K562 (cell line): Measurements from ENCODE around the gene HNRNPM. TPM values are rescaled to one million over a fixed set of nuclear protein-coding genes. Genes with fewer than 3 reads are reported as not detected.
A peak's percentile ranks its signal among the peaks of the same experiment; 100 is the strongest.

Experiments used
- ATAC-seq: fragments of 200-7000 bp; cut with Tn5 transposase; 3 replicates; pipeline ENCODE4 v1.9.1; 2020; ENCODE audit warnings: moderate library complexity
- BruUV-seq: library from RNA; stranded (reverse); fragments of 400-500 nt; replicated peaks from 2 replicates; lab custom pipeline; 2021; lab: Mats Ljungman, UMichigan
- CTCF ChIA-PET: fragments of 300-600 bp; formaldehyde crosslinking; extraction: SDS; loops from one replicate; lab custom pipeline; 2021; ENCODE audit warnings: low intra/inter-chr PET ratio; lab: Yijun Ruan, JAX
- POLR2A ChIA-PET: fragments of 300-600, 350-650 bp; sonication (Branson Sonifier 250); formaldehyde crosslinking; extraction: SDS; loops from one replicate; lab custom pipeline; 2021; ENCODE audit warnings: antibody characterized with exemption, inconsistent platforms; lab: Yijun Ruan, JAX
- DNase-seq, 4 experiments: peaks; one replicate each; pipeline versions ENCODE4 v3.0.0 to v3.0.0-alpha.2; 2011 to 2018; ENCODE audit warnings: low spot score in 3 of 4, mixed read lengths in 3 of 4; ENCODE audit errors: extremely low read depth in 1 of 4
- FAIRE-seq: peaks from 2 replicates; lab custom pipeline; 2011; peaks lifted over from hg19 to GRCh38; lab: Jason Lieb, UNC
- H2AFZ ChIP-seq: 2 replicates; pipeline ENCODE4 v1.6.0; 2011; ENCODE audit warnings: low read depth, low read length, control low read depth, inconsistent platforms
- H3K27ac ChIP-seq: fragments of 200-600 bp; 3 replicates; pipeline ENCODE4 v1.8.0; 2011; ENCODE audit warnings: low read depth, mild to moderate bottlenecking, control low read depth, inconsistent platforms, low read length, moderate library complexity, mixed read lengths; ENCODE audit errors: extremely low read depth
- H3K27me3 ChIP-seq, 2 experiments: fragments of 300-600 bp in 1 of 2; 2 replicates in 1 of 2; 3 replicates in 1 of 2; pipeline versions ENCODE4 v1.6.0 to v1.8.0; 2011; ENCODE audit warnings: inconsistent platforms in 2 of 2, low read length in 2 of 2, mild to moderate bottlenecking in 1 of 2, mixed read lengths in 1 of 2, moderate library complexity in 1 of 2; ENCODE audit not compliant: control insufficient read depth in 2 of 2, insufficient read depth in 2 of 2
- H3K36me3 ChIP-seq: fragments of 300-600 bp; 3 replicates; pipeline ENCODE4 v1.8.0; 2011; ENCODE audit warnings: mild to moderate bottlenecking, low read length, inconsistent platforms; ENCODE audit not compliant: control insufficient read depth, insufficient read depth
- H3K4me1 ChIP-seq, 2 experiments: fragments of 200-600 bp in 1 of 2; replicated peaks in 1 of 2; 2 replicates in 1 of 2; 3 replicates in 1 of 2; pipeline versions ENCODE4 v1.5.1 to v1.8.0; 2011; ENCODE audit warnings: inconsistent platforms in 2 of 2, low read length in 2 of 2, mild to moderate bottlenecking in 1 of 2, mixed read lengths in 1 of 2, moderate library complexity in 1 of 2; ENCODE audit not compliant: control insufficient read depth in 2 of 2, insufficient read depth in 2 of 2
- H3K4me2 ChIP-seq: 2 replicates; pipeline ENCODE4 v1.6.1; 2011; ENCODE audit warnings: low read length, control low read depth, inconsistent platforms, mixed read lengths; ENCODE audit not compliant: insufficient read depth
- H3K4me3 ChIP-seq: fragments of 200-600 bp; sonication (generic), shearing (Covaris generic); 2 replicates; pipeline ENCODE4 v1.5.1; 2016; ENCODE audit warnings: control low read depth, inconsistent platforms
- H3K79me2 ChIP-seq: fragments of 200-600 bp; 3 replicates; pipeline ENCODE4 v1.8.0; 2011; ENCODE audit warnings: low read length, inconsistent platforms; ENCODE audit not compliant: control insufficient read depth, insufficient read depth
- H3K9ac ChIP-seq, 2 experiments: 2 replicates each; pipeline versions ENCODE4 v1.6.0 to v1.6.1; 2011; ENCODE audit warnings: low read depth in 2 of 2, low read length in 2 of 2, control low read depth in 1 of 2, inconsistent platforms in 1 of 2, mild to moderate bottlenecking in 1 of 2, mixed read lengths in 1 of 2; ENCODE audit not compliant: insufficient read depth in 1 of 2
- H3K9me1 ChIP-seq: one replicate; pipeline ENCODE4 v1.6.0; 2011; ENCODE audit warnings: inconsistent platforms, mild to moderate bottlenecking, low read length, moderate library complexity; ENCODE audit not compliant: control insufficient read depth, insufficient read depth
- H3K9me3 ChIP-seq: replicated peaks from 2 replicates; pipeline ENCODE4 v1.5.1; 2011; ENCODE audit warnings: low read depth, low read length, inconsistent platforms; ENCODE audit not compliant: control insufficient read depth, insufficient read depth
- H4K20me1 ChIP-seq: replicated peaks from 2 replicates; pipeline ENCODE4 v1.6.1; 2011; ENCODE audit warnings: low read length, inconsistent platforms, mixed read lengths; ENCODE audit not compliant: control insufficient read depth, insufficient read depth
- EGR1 ChIP-seq: fragments of 450-650 bp; conservative IDR thresholded peaks from 2 replicates; pipeline ENCODE4 v1.6.1; 2017; ENCODE audit warnings: mild to moderate bottlenecking
- ELF1 ChIP-seq: fragments of 200-800 bp; sonication (Bioruptor generic); IDR thresholded peaks from 2 replicates; pipeline ENCODE4 v1.6.1; 2016; ENCODE audit warnings: missing genetic modification characterization, missing compliant biosample characterization
- NFE2L1 ChIP-seq: fragments of 450-650 bp; IDR thresholded peaks from 2 replicates; pipeline ENCODE4 v1.6.1; 2016; ENCODE audit warnings: missing genetic modification characterization, low read depth, mild to moderate bottlenecking, missing compliant biosample characterization, moderate library complexity, borderline replicate concordance
- NFIC ChIP-seq: fragments of 450-650 bp; IDR thresholded peaks from 2 replicates; pipeline ENCODE4 v1.6.1; 2017; ENCODE audit warnings: mild to moderate bottlenecking, inconsistent platforms
- RAD21 ChIP-seq, 2 experiments: fragments of 250-450 bp in 1 of 2; fragments of 450-650 bp in 1 of 2; sonication (Bioruptor Pico) in 1 of 2; formaldehyde crosslinking in 1 of 2; IDR thresholded peaks in 1 of 2; conservative IDR thresholded peaks in 1 of 2; 2 replicates each; pipeline versions ENCODE4 v1.4.0 to v1.8.0; 2020 to 2022; ENCODE audit warnings: mild to moderate bottlenecking in 2 of 2, moderate library complexity in 1 of 2
- RBM15 ChIP-seq: fragments of 200-400 bp; formaldehyde crosslinking; IDR thresholded peaks from 2 replicates; pipeline ENCODE4 v1.6.1; 2018; ENCODE audit warnings: mild to moderate bottlenecking, low read length, moderate library complexity; ENCODE audit not compliant: insufficient read depth
- ZNF224 ChIP-seq: sonication (generic); formaldehyde crosslinking; IDR thresholded peaks from 2 replicates; pipeline ENCODE4 v1.8.0; 2022; ENCODE audit warnings: mild to moderate bottlenecking, missing genetic modification reagents
- WGBS: fragments of 100-300 bp; shearing (Covaris generic); methylation state at CpG from one replicate; pipeline ENCODE4 v1.1.6; 2016; ENCODE audit warnings: low coverage, mixed read lengths; ENCODE audit not compliant: insufficient coverage; ENCODE audit errors: missing lambda C conversion rate; 5-methylcytosine and 5-hydroxymethylcytosine counted together
- in situ Hi-C: fragments of 300-500 bp; cut with MboI; formaldehyde crosslinking; loops from 4 replicates; pipeline ENCODE4 v1.15.0; 2018; ENCODE audit warnings: inconsistent platforms, mixed read lengths
- intact Hi-C: fragments of 100-400 bp; cut with micrococcal nuclease; formaldehyde crosslinking; loops from 2 replicates; pipeline ENCODE4 v1.14.2; 2022
- polyA plus RNA-seq, 8 experiments: library from polyadenylated mRNA; depleted of rRNA in 4 of 8; stranded (reverse) in 5 of 8; unstranded in 3 of 8; fragments of >200 nt; fragmentation: Nextera tagmentation in 2 of 8; fragmentation: Illumina TruSeq in 1 of 8; extraction: Ambion mirVana in 2 of 8; extraction: Trizol in 1 of 8; gene quantifications; 2 replicates each; pipeline versions ENCODE4 v1.2.1 to v1.2.3, GENCODE V29; 2011 to 2014; ENCODE audit warnings: inconsistent platforms in 1 of 8, missing spikeins in 1 of 8
- total RNA-seq, 7 experiments: library from RNA; depleted of rRNA in 6 of 7; stranded (reverse); fragments of >200 nt in 6 of 7; fragmentation: Illumina TruSeq in 2 of 7; extraction: Trizol in 2 of 7; gene quantifications; 2 replicates each; pipeline versions ENCODE4 v1.2.1 to v1.2.3, GENCODE V29; 2011 to 2021; ENCODE audit warnings: low replicate concordance in 1 of 7
- TF ChIP-seq, protein P1 (sequence below): fragments of 450-650 bp; IDR thresholded peaks from 2 replicates; pipeline ENCODE4 v1.6.1; 2016; ENCODE audit warnings: antibody characterized with exemption
- TF ChIP-seq, protein P2 (sequence below): sonication (generic); formaldehyde crosslinking; IDR thresholded peaks from 2 replicates; pipeline ENCODE4 v1.8.0; 2022; ENCODE audit warnings: mild to moderate bottlenecking, missing genetic modification reagents

Gene HNRNPM
- total and polyA plus RNA-seq, 9 of the 15 experiments (the other 6 are each of a cell fraction or from before 2014, with no cell fraction given): 11.1 to 340 (median 195) TPM

- TF ChIP-seq RAD21 (CRISPR knock-in tag; conservative IDR thresholded peaks at IDR 0.05 in 1 of 2, IDR thresholded peaks at IDR 0.05 in 1 of 2) (peak; percentile 66 to 88), ZNF224 (CRISPR knock-in tag) (no peak), ELF1 (no peak)
- TF ChIP-seq, protein P1, sequence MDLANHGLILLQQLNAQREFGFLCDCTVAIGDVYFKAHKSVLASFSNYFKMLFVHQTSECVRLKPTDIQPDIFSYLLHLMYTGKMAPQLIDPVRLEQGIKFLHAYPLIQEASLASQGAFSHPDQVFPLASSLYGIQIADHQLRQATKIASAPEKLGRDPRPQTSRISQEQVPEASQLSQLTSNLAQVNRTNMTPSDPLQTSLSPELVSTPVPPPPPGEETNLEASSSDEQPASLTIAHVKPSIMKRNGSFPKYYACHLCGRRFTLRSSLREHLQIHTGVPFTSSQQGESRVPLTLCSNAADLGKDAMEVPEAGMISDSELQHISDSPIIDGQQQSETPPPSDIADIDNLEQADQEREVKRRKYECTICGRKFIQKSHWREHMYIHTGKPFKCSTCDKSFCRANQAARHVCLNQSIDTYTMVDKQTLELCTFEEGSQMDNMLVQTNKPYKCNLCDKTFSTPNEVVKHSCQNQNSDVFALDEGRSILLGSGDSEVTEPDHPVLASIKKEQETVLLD: no peak
Observed at GRCh38 chr19:8396563-8397203, 48.1 kb upstream of the HNRNPM start (continued).

DNA sequence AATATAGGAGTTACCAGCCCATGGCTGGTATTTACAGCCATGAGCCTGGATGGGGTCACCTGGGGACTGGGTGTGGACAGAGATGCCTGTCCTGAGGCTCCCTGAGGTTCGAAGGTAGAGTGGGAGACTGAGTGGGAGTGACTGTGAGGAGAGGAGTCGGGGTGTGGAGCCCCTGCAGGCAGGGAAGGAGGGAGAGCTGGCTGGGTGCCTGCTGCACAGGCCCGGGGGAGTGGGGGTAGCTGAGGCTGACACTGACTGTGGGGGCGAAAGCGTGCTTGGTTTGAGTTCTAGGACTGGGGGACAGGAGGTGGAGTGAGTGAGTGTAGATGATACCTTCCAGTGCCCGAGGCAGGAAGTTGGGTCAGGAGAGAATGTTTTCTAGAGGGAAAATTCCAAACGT lies 47.5 kb upstream of the HNRNPM start:
- H3K27me3 ChIP-seq: no peaks in the 10 kb centered on the region
- peak overlapping the region; percentile 26; the same call in 1 of the 2 replicates for H3K4me2 ChIP-seq
- in situ Hi-C loops: loop anchor here (5.0 kb wide), 1 partner anchor 40 kb away; no protein-coding TSS in a partner anchor
- WGBS: 33% methylated on average over 6 of the region's 7 CpGs
- ChIA-PET CTCF (interaction anchor here (1.6 kb wide), 1 partner anchor 42 kb away, joined by 4 read pairs; no protein-coding TSS in a partner anchor), POLR2A (interaction anchor here (1.0 to 1.3 kb wide), 2 partner anchors 13 to 18 kb away, joined by 3 to 4 read pairs; no protein-coding TSS in a partner anchor)
- peaks cover 12 to 58% of the 10 kb centered on the region in 2 experiments; a peak in 4 of 5 replicates for H3K4me1 ChIP-seq
- H3K36me3 ChIP-seq: peaks cover 17% of the 10 kb centered on the region; the same call in 1 of the 3 replicates
- no TSS peak for BruUV-seq
- peak; percentile 15 for ATAC-seq
- peaks cover 38% of the 10 kb centered on the region for H4K20me1 ChIP-seq
- H3K9me3 ChIP-seq: no peaks in the 10 kb centered on the region
- peaks cover 43% of the 10 kb centered on the region for H3K79me2 ChIP-seq
- TF ChIP-seq, protein P2, sequence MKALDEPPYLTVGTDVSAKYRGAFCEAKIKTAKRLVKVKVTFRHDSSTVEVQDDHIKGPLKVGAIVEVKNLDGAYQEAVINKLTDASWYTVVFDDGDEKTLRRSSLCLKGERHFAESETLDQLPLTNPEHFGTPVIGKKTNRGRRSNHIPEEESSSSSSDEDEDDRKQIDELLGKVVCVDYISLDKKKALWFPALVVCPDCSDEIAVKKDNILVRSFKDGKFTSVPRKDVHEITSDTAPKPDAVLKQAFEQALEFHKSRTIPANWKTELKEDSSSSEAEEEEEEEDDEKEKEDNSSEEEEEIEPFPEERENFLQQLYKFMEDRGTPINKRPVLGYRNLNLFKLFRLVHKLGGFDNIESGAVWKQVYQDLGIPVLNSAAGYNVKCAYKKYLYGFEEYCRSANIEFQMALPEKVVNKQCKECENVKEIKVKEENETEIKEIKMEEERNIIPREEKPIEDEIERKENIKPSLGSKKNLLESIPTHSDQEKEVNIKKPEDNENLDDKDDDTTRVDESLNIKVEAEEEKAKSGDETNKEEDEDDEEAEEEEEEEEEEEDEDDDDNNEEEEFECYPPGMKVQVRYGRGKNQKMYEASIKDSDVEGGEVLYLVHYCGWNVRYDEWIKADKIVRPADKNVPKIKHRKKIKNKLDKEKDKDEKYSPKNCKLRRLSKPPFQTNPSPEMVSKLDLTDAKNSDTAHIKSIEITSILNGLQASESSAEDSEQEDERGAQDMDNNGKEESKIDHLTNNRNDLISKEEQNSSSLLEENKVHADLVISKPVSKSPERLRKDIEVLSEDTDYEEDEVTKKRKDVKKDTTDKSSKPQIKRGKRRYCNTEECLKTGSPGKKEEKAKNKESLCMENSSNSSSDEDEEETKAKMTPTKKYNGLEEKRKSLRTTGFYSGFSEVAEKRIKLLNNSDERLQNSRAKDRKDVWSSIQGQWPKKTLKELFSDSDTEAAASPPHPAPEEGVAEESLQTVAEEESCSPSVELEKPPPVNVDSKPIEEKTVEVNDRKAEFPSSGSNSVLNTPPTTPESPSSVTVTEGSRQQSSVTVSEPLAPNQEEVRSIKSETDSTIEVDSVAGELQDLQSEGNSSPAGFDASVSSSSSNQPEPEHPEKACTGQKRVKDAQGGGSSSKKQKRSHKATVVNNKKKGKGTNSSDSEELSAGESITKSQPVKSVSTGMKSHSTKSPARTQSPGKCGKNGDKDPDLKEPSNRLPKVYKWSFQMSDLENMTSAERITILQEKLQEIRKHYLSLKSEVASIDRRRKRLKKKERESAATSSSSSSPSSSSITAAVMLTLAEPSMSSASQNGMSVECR (CRISPR knock-in tag): 0 out of 2 replicates have a peak, but pooled peaks have one; percentile 4
- TF ChIP-seq NFE2L1 (tag) (no peak), NFIC (peak; percentile 30; the same call in 1 of the 2 replicates), EGR1 (peak; percentile 72), RBM15 (no peak)
- no peak for FAIRE-seq
- no peak overlapping the region for H3K4me3 ChIP-seq
- intact Hi-C loops: no loop called here
- no peak overlapping the region for H3K27ac ChIP-seq
- peak in 1 of 4 experiments; percentile 28 for DNase-seq
- H3K9me1 ChIP-seq: peaks cover 9% of the 10 kb centered on the region
- peak overlapping the region in 1 of 2 experiments; percentile 77; a peak in 2 of 4 replicates for H3K9ac ChIP-seq
- H2AFZ ChIP-seq: no peak overlapping the region
